Activated gamma-delta T cell treated with anti-CD3 and anti-CD28 coated beads, Interleukin-2, amount 50 U/mL, for 16 hours (primary cell): ENCODE data around the gene C4orf50.

Experiments used
- DNase-seq: peaks from one replicate; pipeline ENCODE4 v3.0.0-alpha.2; 2020; ENCODE audit warnings: low read depth

The C4orf50 gene

GRCh38 chr4:5919044-5919443, 99.2 kb downstream of the C4orf50 start:
- no peak for DNase-seq

GRCh38 chr4:5918331-5918985, 99.8 kb downstream of the C4orf50 start:
- no peak for DNase-seq

GRCh38 chr4:5917672-5918071, 100.6 kb downstream of the C4orf50 start:
- DNase-seq = no peak

- no peak for DNase-seq
Measured at GRCh38 chr4:5916229-5916628, 102.0 kb downstream of the C4orf50 start.

GRCh38 chr4:5913454-5913853, 104.8 kb downstream of the C4orf50 start:
- DNase-seq = no peak

GRCh38 chr4:5912614-5913019, 105.6 kb downstream of the C4orf50 start:
- no peak for DNase-seq

- no peak for DNase-seq
Measured at GRCh38 chr4:5908876-5909427, 109.3 kb downstream of the C4orf50 start.

GRCh38 chr4:5906191-5906590, 112.0 kb downstream of the C4orf50 start:
- DNase-seq = no peak

GRCh38 chr4:5905714-5906113, 112.5 kb downstream of the C4orf50 start:
- no peak for DNase-seq

- no peak for DNase-seq
Measured at GRCh38 chr4:5900844-5901243, 117.4 kb downstream of the C4orf50 start.

- no peak for DNase-seq
Measured at GRCh38 chr4:5899881-5900280, 118.3 kb downstream of the C4orf50 start.

GRCh38 chr4:5899396-5899795, 118.8 kb downstream of the C4orf50 start:
- DNase-seq = no peak

- no peak for DNase-seq
Measured at GRCh38 chr4:5897674-5898073, 120.6 kb downstream of the C4orf50 start.

GRCh38 chr4:5895287-5895686, 122.9 kb downstream of the C4orf50 start:
- no peak for DNase-seq

GRCh38 chr4:5894266-5894665, 124.0 kb downstream of the C4orf50 start:
- no peak for DNase-seq

GRCh38 chr4:5893591-5893990, 124.6 kb downstream of the C4orf50 start:
- no peak for DNase-seq

- DNase-seq = no peak
Measured at GRCh38 chr4:5893004-5893580, 125.1 kb downstream of the C4orf50 start, which contains the start of gene CRMP1. Gene CRMP1, minus strand, starts transcription at chr4:5893086. Its CDS starts 117 bp downstream, at chr4:5892969.

GRCh38 chr4:5892323-5893003, 125.8 kb downstream of the C4orf50 start:
- no peak for DNase-seq

GRCh38 chr4:5891563-5892322, 126.5 kb downstream of the C4orf50 start:
- no peak for DNase-seq

GRCh38 chr4:5890063-5890727, 128.0 kb downstream of the C4orf50 start:
- no peak for DNase-seq

GRCh38 chr4:5889002-5889696, 129.1 kb downstream of the C4orf50 start:
- no peak for DNase-seq
